NK-92 (cell line): ENCODE measurements around the gene PAPPA2.

Experiments used
- DNase-seq: peaks from one replicate; lab custom pipeline; 2025; ENCODE audit not compliant: unreplicated experiment; lab: John Stamatoyannopoulos, UW

Gene PAPPA2

GRCh38 chr1:176885341-176885740 lies 422.4 kb downstream of the PAPPA2 start:
- DNase-seq = no peak

GRCh38 chr1:176885751-176886150 lies 422.8 kb downstream of the PAPPA2 start:
- DNase-seq = no peak

- no peak for DNase-seq
Measured at GRCh38 chr1:176888471-176889032, 425.6 kb downstream of the PAPPA2 start.

GRCh38 chr1:176893625-176894352 lies 430.8 kb downstream of the PAPPA2 start:
- no peak for DNase-seq

- no peak for DNase-seq
Measured at GRCh38 chr1:176894450-176894849, 431.5 kb downstream of the PAPPA2 start.
